PC-9 (cell line): Measurements from ENCODE around the gene HTT. TPM values are rescaled to one million over a fixed set of nuclear protein-coding genes. Genes with fewer than 3 reads are reported as not detected.

ENCODE experiments used
- BruUV-seq: library from RNA; stranded (reverse); fragments of 400-500 nt; replicated peaks from 2 replicates; lab custom pipeline; 2021; lab: Mats Ljungman, UMichigan
- CTCF ChIA-PET: fragments of 300-600 bp; sonication (Branson Sonifier 250); formaldehyde crosslinking; loops from one replicate; lab custom pipeline; 2022; ENCODE audit warnings: antibody characterized with exemption; lab: Charles Lee
- POLR2A ChIA-PET: fragments of 300-600 bp; sonication (Branson Sonifier 250); formaldehyde crosslinking; loops from one replicate; lab custom pipeline; 2022; ENCODE audit warnings: antibody characterized with exemption; ENCODE audit not compliant: unreplicated experiment; lab: Charles Lee
- DNase-seq, 2 experiments: peaks; one replicate each; pipeline versions ENCODE4 v3.0.0 to v3.0.0-alpha.2; 2015 to 2022; ENCODE audit warnings: mixed read lengths in 1 of 2
- H2AFZ ChIP-seq: fragments of 200-600 bp; sonication (generic); 2 replicates; pipeline ENCODE4 v1.8.1; 2017; ENCODE audit warnings: antibody characterized with exemption
- H3F3A ChIP-seq: fragments of 200-600 bp; sonication (generic); 2 replicates; pipeline ENCODE4 v1.8.1; 2017; ENCODE audit warnings: antibody characterized with exemption, mild to moderate bottlenecking, low read depth; ENCODE audit not compliant: insufficient read depth
- H3K27ac ChIP-seq: fragments of 200-600 bp; sonication (generic); 2 replicates; pipeline ENCODE4 v1.6.1; 2016; ENCODE audit warnings: mixed run types
- H3K27me3 ChIP-seq: fragments of 200-600 bp; sonication (generic); 2 replicates; pipeline ENCODE4 v1.6.1; 2016; ENCODE audit warnings: low read depth, mixed run types; ENCODE audit not compliant: insufficient read depth
- H3K36me3 ChIP-seq: fragments of 200-600 bp; sonication (generic); 2 replicates; pipeline ENCODE4 v1.6.1; 2016; ENCODE audit warnings: low read depth, mixed run types
- H3K4me1 ChIP-seq: fragments of 200-600 bp; sonication (generic); replicated peaks from 2 replicates; pipeline ENCODE4 v1.6.1; 2016; ENCODE audit warnings: mixed run types; ENCODE audit not compliant: insufficient read depth
- H3K4me2 ChIP-seq: fragments of 200-600 bp; sonication (generic); 2 replicates; pipeline ENCODE4 v1.6.1; 2017; ENCODE audit warnings: mixed run types
- H3K4me3 ChIP-seq: fragments of 200-600 bp; sonication (generic); 2 replicates; pipeline ENCODE4 v1.6.1; 2016; ENCODE audit warnings: mixed run types
- H3K79me2 ChIP-seq: fragments of 200-600 bp; sonication (generic); 2 replicates; pipeline ENCODE4 v1.6.1; 2017; ENCODE audit warnings: low read depth, mixed run types
- H3K9me2 ChIP-seq: fragments of 200-600 bp; sonication (generic); 2 replicates; pipeline ENCODE4 v1.8.1; 2017; ENCODE audit warnings: mild to moderate bottlenecking; ENCODE audit not compliant: insufficient read depth
- H3K9me3 ChIP-seq: fragments of 200-600 bp; sonication (generic); 2 replicates; pipeline ENCODE4 v1.8.1; 2016; ENCODE audit warnings: low read depth; ENCODE audit not compliant: insufficient read depth
- H4K20me1 ChIP-seq: fragments of 200-600 bp; sonication (generic); 2 replicates; pipeline ENCODE4 v1.8.1; 2017; ENCODE audit not compliant: insufficient read depth
- EZH2 ChIP-seq: fragments of 200-600 bp; sonication (generic); IDR thresholded peaks from 2 replicates; pipeline ENCODE4 v1.8.0; 2017; ENCODE audit warnings: antibody characterized with exemption, low read depth
- intact Hi-C: fragments of 100-400 bp; cut with micrococcal nuclease; formaldehyde crosslinking; loops from one replicate; pipeline ENCODE4 v1.10.0; 2022; ENCODE audit not compliant: unreplicated experiment
- total RNA-seq: library from RNA; stranded (reverse); gene quantifications from 2 replicates; pipeline ENCODE4 v1.2.3, GENCODE V29; 2021
- TF ChIP-seq, protein P1 (sequence below): fragments of 200-600 bp; sonication (generic); conservative IDR thresholded peaks from 2 replicates; pipeline ENCODE4 v1.6.1; 2017; ENCODE audit warnings: mixed run types, antibody characterized with exemption, mild to moderate bottlenecking, moderate library complexity

HTT gene
- total RNA-seq, 1 experiment from 2014 or later: 81.7 TPM

GRCh38 chr4:3207531-3208037 is 133.1 kb downstream of the HTT start:
- Histone ChIP-seq H3F3A (no peaks in the 10 kb centered on the region), H3K4me1 (no peaks in the 10 kb centered on the region), H3K4me2 (no peak overlapping the region), H3K36me3 (no peaks in the 10 kb centered on the region), H4K20me1 (no peaks in the 10 kb centered on the region), H3K9me3 (no peaks in the 10 kb centered on the region), H2AFZ (no peak overlapping the region), H3K79me2 (no peaks in the 10 kb centered on the region), H3K4me3 (no peak overlapping the region), H3K27ac (no peak overlapping the region), H3K27me3 (no peaks in the 10 kb centered on the region), H3K9me2 (no peaks in the 10 kb centered on the region)
- ChIA-PET POLR2A (no interaction called here), CTCF (no interaction called here)
- no TSS peak for BruUV-seq
- TF ChIP-seq, protein P1, sequence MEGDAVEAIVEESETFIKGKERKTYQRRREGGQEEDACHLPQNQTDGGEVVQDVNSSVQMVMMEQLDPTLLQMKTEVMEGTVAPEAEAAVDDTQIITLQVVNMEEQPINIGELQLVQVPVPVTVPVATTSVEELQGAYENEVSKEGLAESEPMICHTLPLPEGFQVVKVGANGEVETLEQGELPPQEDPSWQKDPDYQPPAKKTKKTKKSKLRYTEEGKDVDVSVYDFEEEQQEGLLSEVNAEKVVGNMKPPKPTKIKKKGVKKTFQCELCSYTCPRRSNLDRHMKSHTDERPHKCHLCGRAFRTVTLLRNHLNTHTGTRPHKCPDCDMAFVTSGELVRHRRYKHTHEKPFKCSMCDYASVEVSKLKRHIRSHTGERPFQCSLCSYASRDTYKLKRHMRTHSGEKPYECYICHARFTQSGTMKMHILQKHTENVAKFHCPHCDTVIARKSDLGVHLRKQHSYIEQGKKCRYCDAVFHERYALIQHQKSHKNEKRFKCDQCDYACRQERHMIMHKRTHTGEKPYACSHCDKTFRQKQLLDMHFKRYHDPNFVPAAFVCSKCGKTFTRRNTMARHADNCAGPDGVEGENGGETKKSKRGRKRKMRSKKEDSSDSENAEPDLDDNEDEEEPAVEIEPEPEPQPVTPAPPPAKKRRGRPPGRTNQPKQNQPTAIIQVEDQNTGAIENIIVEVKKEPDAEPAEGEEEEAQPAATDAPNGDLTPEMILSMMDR: no peak
- no peak for TF ChIP-seq EZH2
- DNase-seq: no peak
- intact Hi-C loops: no loop called here

- no peak for DNase-seq
- H3K79me2 ChIP-seq: no peaks in the 10 kb centered on the region
- H3K9me3 ChIP-seq: no peaks in the 10 kb centered on the region
- no peak overlapping the region for H3K4me2 ChIP-seq
- H3K27ac ChIP-seq: no peak overlapping the region
- TF ChIP-seq, protein P1: no peak
- TF ChIP-seq EZH2: no peak
- no TSS peak for BruUV-seq
- ChIA-PET POLR2A (no interaction called here), CTCF (no interaction called here)
- H4K20me1 ChIP-seq: no peaks in the 10 kb centered on the region
- intact Hi-C loops: no loop called here
- H3K4me3 ChIP-seq: no peak overlapping the region
- H2AFZ ChIP-seq: no peak overlapping the region
- H3F3A ChIP-seq: no peaks in the 10 kb centered on the region
- H3K9me2 ChIP-seq: no peaks in the 10 kb centered on the region
- H3K4me1 ChIP-seq: no peaks in the 10 kb centered on the region
- no peaks in the 10 kb centered on the region for H3K27me3 ChIP-seq
- no peaks in the 10 kb centered on the region for H3K36me3 ChIP-seq
These were observed 134.3 kb downstream of the HTT start for GRCh38 chr4:3208826-3209225.

GRCh38 chr4:3209551-3210325 is 135.3 kb downstream of the HTT start:
- CTCF ChIA-PET: no interaction called here
- Histone ChIP-seq H3K27ac (no peak overlapping the region), H3K79me2 (no peaks in the 10 kb centered on the region), H3K9me3 (no peaks in the 10 kb centered on the region), H3K36me3 (no peaks in the 10 kb centered on the region), H3K9me2 (no peaks in the 10 kb centered on the region), H3K27me3 (no peaks in the 10 kb centered on the region), H2AFZ (no peak overlapping the region), H3F3A (no peaks in the 10 kb centered on the region), H4K20me1 (no peaks in the 10 kb centered on the region), H3K4me1 (no peaks in the 10 kb centered on the region), H3K4me2 (no peak overlapping the region), H3K4me3 (no peak overlapping the region)
- TF ChIP-seq EZH2: no peak
- TF ChIP-seq, protein P1: no peak
- no peak for DNase-seq
- POLR2A ChIA-PET: no interaction called here
- intact Hi-C loops: no loop called here
- no TSS peak for BruUV-seq
